PC-3 (cell line): ENCODE results near the gene MAP3K21. TPM values are rescaled to one million over a fixed set of nuclear protein-coding genes. Genes with fewer than 3 reads are reported as not detected.
A peak's percentile ranks its signal among the peaks of the same experiment; 100 is the strongest.

Experiments used
- ATAC-seq: fragments of 200-7000 bp; cut with Tn5 transposase; 2 replicates; pipeline ENCODE4 v1.9.1; 2020; ENCODE audit warnings: mild to moderate bottlenecking, moderate library complexity
- BruUV-seq: library from RNA; stranded (reverse); fragments of 400-500 nt; replicated peaks from 2 replicates; lab custom pipeline; 2021; lab: Mats Ljungman, UMichigan
- CTCF ChIA-PET: fragments of 300-600 bp; sonication (Branson Sonifier 250); formaldehyde crosslinking; loops from one replicate; lab custom pipeline; 2022; ENCODE audit warnings: antibody characterized with exemption; lab: Charles Lee
- POLR2A ChIA-PET: fragments of 300-600 bp; sonication (Branson Sonifier 250); formaldehyde crosslinking; loops from one replicate; lab custom pipeline; 2022; ENCODE audit warnings: antibody characterized with exemption; ENCODE audit not compliant: unreplicated experiment; lab: Charles Lee
- DNase-seq: peaks from one replicate; pipeline ENCODE4 v3.0.0-alpha.2; 2015
- H2AFZ ChIP-seq: fragments of 300-600 bp; sonication (generic); 2 replicates; pipeline ENCODE4 v1.6.0; 2016; ENCODE audit warnings: antibody characterized with exemption, low read length
- H3F3A ChIP-seq: fragments of 300-600 bp; sonication (generic); one replicate; pipeline ENCODE4 v1.6.0; 2017; ENCODE audit warnings: antibody characterized with exemption, low read length, control low read depth, mild to moderate bottlenecking; ENCODE audit not compliant: unreplicated experiment
- H3K27ac ChIP-seq: fragments of 300-600 bp; sonication (generic); 2 replicates; pipeline ENCODE4 v1.5.1; 2016; ENCODE audit warnings: mild to moderate bottlenecking, low read length
- H3K27me3 ChIP-seq: fragments of 300-600 bp; sonication (generic); 2 replicates; pipeline ENCODE4 v1.6.1; 2016; ENCODE audit warnings: low read length, mixed read lengths
- H3K36me3 ChIP-seq: fragments of 300-600 bp; sonication (generic); 2 replicates; pipeline ENCODE4 v1.6.1; 2016; ENCODE audit warnings: low read depth, mixed run types, low read length, mixed read lengths
- H3K4me1 ChIP-seq: fragments of 300-600 bp; sonication (generic); 2 replicates; pipeline ENCODE4 v1.5.1; 2016; ENCODE audit warnings: low read length; ENCODE audit not compliant: insufficient read depth
- H3K4me2 ChIP-seq: fragments of 300-600 bp; sonication (generic); 2 replicates; pipeline ENCODE4 v1.6.0; 2016; ENCODE audit warnings: low read length
- H3K4me3 ChIP-seq: fragments of 300-600 bp; sonication (generic); 2 replicates; pipeline ENCODE4 v1.5.1; 2016; ENCODE audit warnings: mild to moderate bottlenecking, low read length, mixed read lengths
- H3K79me2 ChIP-seq: fragments of 300-600 bp; sonication (generic); 2 replicates; pipeline ENCODE4 v1.6.1; 2017; ENCODE audit warnings: low read length, mixed read lengths
- H3K9ac ChIP-seq: fragments of 300-600 bp; sonication (generic); 2 replicates; pipeline ENCODE4 v1.6.0; 2016; ENCODE audit warnings: mild to moderate bottlenecking, low read length
- H3K9me2 ChIP-seq: fragments of 300-600 bp; sonication (generic); replicated peaks from 2 replicates; pipeline ENCODE4 v1.6.1; 2016; ENCODE audit warnings: mixed run types, low read length, mixed read lengths
- H3K9me3 ChIP-seq: fragments of 300-600 bp; sonication (generic); 2 replicates; pipeline ENCODE4 v1.6.1; 2016; ENCODE audit warnings: low read length, mixed read lengths
- H4K20me1 ChIP-seq: fragments of 300-600 bp; sonication (generic); 2 replicates; pipeline ENCODE4 v1.6.1; 2016; ENCODE audit warnings: low read length, mixed read lengths
- CTCF ChIP-seq: fragments of 300-600 bp; sonication (generic); conservative IDR thresholded peaks from 2 replicates; pipeline ENCODE4 v1.5.1; 2017; ENCODE audit warnings: antibody characterized with exemption, low read depth, mild to moderate bottlenecking, low read length
- EZH2 ChIP-seq: fragments of 300-600 bp; sonication (generic); IDR thresholded peaks from one replicate; pipeline ENCODE4 v1.6.1; 2017; ENCODE audit warnings: antibody characterized with exemption, mild to moderate bottlenecking, low read length; ENCODE audit not compliant: unreplicated experiment
- EZH2phosphoT487 ChIP-seq: fragments of 300-600 bp; sonication (generic); IDR thresholded peaks from 2 replicates; pipeline ENCODE4 v1.6.1; 2018; ENCODE audit warnings: mild to moderate bottlenecking, antibody characterized with exemption, low read length, borderline replicate concordance
- intact Hi-C: fragments of 100-400 bp; cut with micrococcal nuclease; formaldehyde crosslinking; loops from 2 replicates; pipeline ENCODE4 v1.9.0; 2023
- total RNA-seq: library from RNA; depleted of rRNA; stranded (reverse); fragments of >200 nt; gene quantifications from 2 replicates; pipeline ENCODE4 v1.2.3, GENCODE V29; 2014

The MAP3K21 gene
- total RNA-seq, 1 experiment from 2014 or later = 13.7 TPM

DNA sequence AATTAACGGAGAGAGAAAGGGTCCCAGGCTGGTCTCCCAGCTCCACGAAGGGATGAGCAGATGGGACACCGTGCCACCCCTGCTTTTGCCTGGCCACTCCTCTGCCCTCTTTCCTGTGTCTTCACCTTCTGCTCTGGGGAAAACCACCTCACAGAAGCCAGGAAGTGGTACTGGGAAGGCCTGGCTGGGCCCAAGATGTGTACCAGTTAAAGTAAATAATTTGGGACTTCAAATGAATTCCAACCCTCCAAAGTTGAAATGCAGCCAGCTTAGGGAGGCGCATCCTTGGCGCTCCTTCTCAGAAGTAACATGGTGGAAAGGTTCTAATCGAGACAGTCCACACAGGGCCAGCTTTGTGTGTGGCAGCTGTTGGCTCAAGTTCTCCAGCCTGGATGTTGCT lies 45.7 kb downstream of the MAP3K21 start:
- ATAC-seq = no peak
- no TSS peak for BruUV-seq
- ChIA-PET CTCF (no interaction called here), POLR2A (no interaction called here)
- no peaks in the 10 kb centered on the region for H3K27me3 ChIP-seq
- H3K79me2 ChIP-seq = no peaks in the 10 kb centered on the region
- H2AFZ ChIP-seq = no peak overlapping the region
- intact Hi-C loops = no loop called here
- no peak overlapping the region for H3K9ac ChIP-seq
- H4K20me1 ChIP-seq = no peaks in the 10 kb centered on the region
- H3K9me3 ChIP-seq = no peaks in the 10 kb centered on the region
- 0 out of 2 replicates have a peak, but pooled peaks cover 4% of the 10 kb centered on the region for H3K36me3 ChIP-seq
- no peaks in the 10 kb centered on the region for H3F3A ChIP-seq
- peaks cover 7% of the 10 kb centered on the region for H3K4me1 ChIP-seq
- no peak overlapping the region for H3K4me3 ChIP-seq
- H3K27ac ChIP-seq = no peak overlapping the region
- no peak for TF ChIP-seq CTCF
- no peak for TF ChIP-seq EZH2phosphoT487
- no peak for TF ChIP-seq EZH2
- no peak overlapping the region for H3K4me2 ChIP-seq
- H3K9me2 ChIP-seq = no peaks in the 10 kb centered on the region
- DNase-seq = no peak

DNA sequence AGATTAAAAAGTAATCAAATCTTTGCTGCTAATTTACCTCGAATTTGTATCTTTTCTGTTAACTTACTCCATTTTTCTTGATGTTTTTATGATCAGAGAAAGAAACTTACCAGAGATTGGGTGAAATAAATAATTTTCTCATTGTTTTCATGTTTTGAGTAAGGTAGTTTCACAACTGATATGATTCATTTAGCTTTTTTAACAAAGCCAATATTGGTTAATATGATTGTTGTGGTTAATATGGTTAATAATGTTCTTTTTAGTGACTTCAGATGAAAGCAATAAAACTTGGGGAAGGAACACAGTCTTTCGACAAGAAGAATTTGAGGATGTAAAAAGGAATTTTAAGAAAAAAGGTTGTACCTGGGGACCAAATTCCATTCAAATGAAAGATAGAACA lies 48.1 kb downstream of the MAP3K21 start:
- Histone ChIP-seq H2AFZ (no peak overlapping the region), H3K4me3 (no peak overlapping the region), H3K27me3 (no peaks in the 10 kb centered on the region), H3K4me2 (no peak overlapping the region), H4K20me1 (no peaks in the 10 kb centered on the region), H3F3A (no peaks in the 10 kb centered on the region), H3K36me3 (peaks cover 4% of the 10 kb centered on the region; the same call in 1 of the 2 replicates), H3K9me2 (no peaks in the 10 kb centered on the region), H3K27ac (no peak overlapping the region), H3K79me2 (no peaks in the 10 kb centered on the region), H3K9me3 (no peaks in the 10 kb centered on the region), H3K4me1 (no peaks in the 10 kb centered on the region), H3K9ac (no peak overlapping the region)
- POLR2A ChIA-PET = no interaction called here
- no TSS peak for BruUV-seq
- CTCF ChIA-PET = no interaction called here
- TF ChIP-seq EZH2 (no peak), EZH2phosphoT487 (no peak), CTCF (no peak)
- ATAC-seq = no peak
- intact Hi-C loops = no loop called here
- DNase-seq = no peak

GRCh38 chr1:233376382-233377110 lies 49.0 kb downstream of the MAP3K21 start:
- ATAC-seq (no peak), DNase-seq (no peak)
- no peaks in the 10 kb centered on the region for H3K27me3 ChIP-seq
- H3K27ac ChIP-seq = no peak overlapping the region
- BruUV-seq = no TSS peak
- H4K20me1 ChIP-seq = no peaks in the 10 kb centered on the region
- H3F3A ChIP-seq = no peaks in the 10 kb centered on the region
- H3K9me3 ChIP-seq = no peaks in the 10 kb centered on the region
- ChIA-PET POLR2A (no interaction called here), CTCF (no interaction called here)
- peak; percentile 42; the same call in 1 of the 2 replicates for TF ChIP-seq CTCF
- TF ChIP-seq EZH2 = no peak
- TF ChIP-seq EZH2phosphoT487 = no peak
- peaks cover 4% of the 10 kb centered on the region; the same call in 1 of the 2 replicates for H3K36me3 ChIP-seq
- H3K9me2 ChIP-seq = no peaks in the 10 kb centered on the region
- no peak overlapping the region for H3K4me2 ChIP-seq
- H3K4me3 ChIP-seq = no peak overlapping the region
- no peaks in the 10 kb centered on the region for H3K79me2 ChIP-seq
- no peaks in the 10 kb centered on the region; the same call in 1 of the 2 replicates for H3K4me1 ChIP-seq
- no peak overlapping the region for H2AFZ ChIP-seq
- no peak overlapping the region for H3K9ac ChIP-seq
- intact Hi-C loops = no loop called here
